HG03039 (cell line): Measurements from ENCODE around the gene LAMTOR4.
"Not testable (repeated sequence)": the region's sequence is repeated elsewhere in the genome, so short reads cannot be mapped to it uniquely, and the experiment has no call there.

ENCODE experiments used
- ATAC-seq: cut with Tn5 transposase; IDR thresholded peaks from one replicate; pipeline ENCODE4 v1.9.1; 2021; ENCODE audit warnings: mild to moderate bottlenecking, moderate library complexity; ENCODE audit not compliant: unreplicated experiment

Gene LAMTOR4

DNA sequence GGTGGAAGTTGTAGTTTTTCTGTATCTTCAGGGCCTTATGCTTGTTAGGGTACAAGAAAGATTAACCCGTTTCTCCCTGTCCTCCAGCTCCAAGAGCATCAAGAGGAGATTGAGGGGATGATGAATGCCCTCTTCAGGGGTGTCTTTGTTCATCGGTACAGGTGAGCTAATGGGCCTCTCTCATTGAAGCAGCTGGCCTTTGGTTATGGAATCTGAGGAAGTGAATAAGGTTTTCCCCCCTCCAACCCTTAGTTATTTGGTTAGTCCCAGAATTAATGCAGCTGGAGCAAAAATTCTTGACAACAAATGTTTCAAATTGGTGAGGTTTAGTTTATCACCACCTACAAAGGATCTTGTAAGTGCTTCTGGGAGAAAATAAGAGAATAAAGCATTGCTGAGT lies 46.5 kb downstream of the LAMTOR4 start:
- ATAC-seq, result no peak

DNA sequence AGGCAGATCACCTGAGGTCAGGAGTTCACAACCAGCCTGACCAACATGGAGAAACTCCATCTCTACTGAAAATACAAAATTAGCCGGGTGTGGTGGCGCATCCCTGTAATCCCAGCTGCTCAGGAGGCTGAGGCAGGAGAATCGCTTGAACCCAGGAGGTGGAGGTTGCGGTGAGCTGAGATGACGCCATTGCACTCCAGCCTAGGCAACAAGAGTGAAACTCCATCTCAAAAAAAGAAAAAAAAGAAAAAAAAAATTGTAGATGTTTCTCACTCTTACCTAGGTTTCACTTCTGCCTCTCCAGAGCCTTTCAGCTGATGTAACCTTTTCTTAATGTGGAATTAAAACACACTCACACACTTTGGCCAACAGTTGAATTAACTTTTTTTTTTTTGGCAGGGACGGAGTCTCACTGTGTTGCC lies 47.2 kb downstream of the LAMTOR4 start:
- not testable (repeated sequence) for ATAC-seq

DNA sequence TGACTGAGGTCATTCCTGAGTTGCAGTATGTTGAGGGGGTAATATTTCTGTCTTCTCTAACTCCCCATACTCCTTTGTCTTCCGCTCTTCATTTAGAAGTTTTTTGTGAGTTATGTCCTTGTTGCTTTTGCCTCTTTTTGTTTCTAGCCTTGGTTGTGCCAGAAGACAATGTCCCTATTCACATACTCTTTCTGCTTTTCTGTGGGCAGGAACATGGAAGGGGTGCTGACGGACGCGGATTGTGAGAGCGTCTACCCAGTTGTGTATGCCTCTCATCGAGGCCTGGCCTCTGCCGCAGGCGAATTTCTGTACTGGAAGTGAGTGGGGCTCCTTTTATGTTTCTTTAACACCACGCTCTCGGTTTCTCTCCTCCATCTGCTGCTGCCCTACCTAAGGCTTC lies 49.5 kb downstream of the LAMTOR4 start:
- no peak for ATAC-seq

DNA sequence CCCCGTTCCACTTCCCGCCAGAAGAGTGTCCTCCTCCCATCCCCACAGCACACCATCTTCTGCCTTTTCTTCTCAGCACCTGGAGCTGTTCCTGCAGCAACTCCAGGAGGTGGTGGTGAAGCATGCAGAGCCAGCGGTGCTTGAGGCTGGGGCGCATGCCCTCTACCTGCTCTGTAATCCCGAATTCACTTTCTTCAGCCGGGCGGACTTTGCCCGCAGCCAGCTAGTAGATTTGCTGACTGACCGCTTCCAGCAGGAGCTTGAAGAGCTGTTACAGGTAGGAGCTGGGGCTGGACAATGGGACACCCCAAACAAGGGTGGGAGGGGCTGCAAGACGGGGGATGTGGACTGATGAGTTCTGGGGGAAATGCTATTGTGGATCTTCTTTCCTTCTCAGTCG lies 52.0 kb downstream of the LAMTOR4 start:
- no peak for ATAC-seq
